ENCODE results near the gene SGCD.

GRCh38 chr5:156617426-156617825 lies 290.5 kb downstream of the SGCD start:
- TF ChIP-seq CTCF (IDR thresholded peaks at IDR 0.05) (no peak), POLR2A (IDR thresholded peaks at IDR 0.05) (no peak)
